Activated naive CD4-positive, alpha-beta T cell treated with anti-CD3 and anti-CD28 coated beads, Interleukin-2, amount 10 ng/mL, durations not matched to agents 7 days and 5 days (primary cell): ENCODE data around the gene SLC16A8.

ENCODE experiments used
- CTCF ChIA-PET: fragments of 350-600 bp; sonication (Branson Sonifier 250); formaldehyde crosslinking; loops from one replicate; lab custom pipeline; 2021; ENCODE audit warnings: antibody characterized with exemption; lab: Charles Lee
- DNase-seq: peaks from one replicate; pipeline ENCODE4 v3.0.0-alpha.2; 2020
- H3K27ac Mint-ChIP-seq: one replicate; pipeline ENCODE4 v1.8.0; 2021; ENCODE audit warnings: mild to moderate bottlenecking, moderate library complexity, mixed read lengths
- H3K27me3 Mint-ChIP-seq: one replicate; pipeline ENCODE4 v1.8.0; 2021; ENCODE audit warnings: mild to moderate bottlenecking, mixed read lengths
- H3K36me3 Mint-ChIP-seq: one replicate; pipeline ENCODE4 v1.8.0; 2021; ENCODE audit warnings: mixed read lengths
- H3K4me1 Mint-ChIP-seq: one replicate; pipeline ENCODE4 v1.8.0; 2021; ENCODE audit warnings: mixed read lengths
- H3K4me3 Mint-ChIP-seq: one replicate; pipeline ENCODE4 v1.8.0; 2021; ENCODE audit warnings: mild to moderate bottlenecking, moderate library complexity, mixed read lengths
- H3K9me3 Mint-ChIP-seq: one replicate; pipeline ENCODE4 v1.8.0; 2021; ENCODE audit warnings: mixed read lengths

The SLC16A8 gene

GRCh38 chr22:38075961-38076360 is 8.0 kb downstream of the SLC16A8 start:
- peaks cover 22% of the 10 kb centered on the region for H3K27me3 Mint-ChIP-seq
- CTCF ChIA-PET = no interaction called here
- H3K36me3 Mint-ChIP-seq = no peaks in the 10 kb centered on the region
- no peaks in the 10 kb centered on the region for H3K4me1 Mint-ChIP-seq
- no peak overlapping the region for H3K27ac Mint-ChIP-seq
- no peak for DNase-seq
- no peak overlapping the region for H3K4me3 Mint-ChIP-seq
- H3K9me3 Mint-ChIP-seq = no peaks in the 10 kb centered on the region

DNA sequence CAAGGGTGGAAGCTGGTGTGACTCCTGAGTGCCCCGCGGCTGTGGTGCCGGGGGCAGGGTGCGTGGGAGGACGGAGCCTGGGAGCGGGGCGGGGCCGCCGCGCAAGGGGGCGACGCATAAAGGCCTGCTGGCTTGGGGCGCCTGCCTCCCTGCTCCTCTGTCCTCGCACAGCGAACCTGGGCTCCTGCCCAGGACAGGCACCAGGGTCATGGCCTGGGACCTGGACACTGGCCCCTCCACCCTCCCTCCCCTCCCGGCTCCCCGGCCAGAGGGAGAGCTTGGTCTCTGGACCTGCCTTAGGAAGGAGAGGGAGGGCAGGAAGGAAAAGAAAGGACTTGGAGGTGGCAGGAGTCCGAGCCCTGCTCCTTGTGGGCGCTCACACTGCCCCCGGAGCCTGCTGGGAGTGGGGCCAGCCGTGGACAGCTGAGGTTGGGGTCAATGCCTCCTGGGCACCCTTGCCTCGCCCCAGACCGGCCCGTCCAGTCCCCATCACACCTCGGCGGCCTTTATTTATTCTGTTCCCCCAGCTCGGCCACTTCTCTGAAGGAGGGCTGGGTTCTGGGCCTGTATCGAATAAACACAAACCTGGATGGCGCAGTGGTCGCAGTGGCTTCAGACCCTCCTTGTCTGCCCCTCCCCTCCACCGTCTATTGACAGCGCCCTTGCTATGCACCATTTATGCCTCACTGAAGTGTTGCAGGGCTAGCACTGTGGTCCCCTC is 8.7 kb downstream of the SLC16A8 start:
- H3K27ac Mint-ChIP-seq = no peak overlapping the region

GRCh38 chr22:38074181-38075104 is 9.5 kb downstream of the SLC16A8 start:
- Mint-ChIP-seq H3K4me3 (no peak overlapping the region), H3K27me3 (peaks cover 7% of the 10 kb centered on the region), H3K36me3 (no peaks in the 10 kb centered on the region), H3K9me3 (no peaks in the 10 kb centered on the region), H3K27ac (no peak overlapping the region), H3K4me1 (no peaks in the 10 kb centered on the region)
- DNase-seq = no peak
- CTCF ChIA-PET = no interaction called here

More for the DNA sequence above, 8.7 kb downstream of the SLC16A8 start:
- H3K4me1 Mint-ChIP-seq = no peaks in the 10 kb centered on the region
- H3K27me3 Mint-ChIP-seq = peaks cover 15% of the 10 kb centered on the region
- DNase-seq = no peak
- CTCF ChIA-PET = no interaction called here
- H3K4me3 Mint-ChIP-seq = no peak overlapping the region
- H3K36me3 Mint-ChIP-seq = no peaks in the 10 kb centered on the region
- no peaks in the 10 kb centered on the region for H3K9me3 Mint-ChIP-seq

- Mint-ChIP-seq H3K9me3 (no peaks in the 10 kb centered on the region), H3K27me3 (no peaks in the 10 kb centered on the region), H3K36me3 (no peaks in the 10 kb centered on the region), H3K27ac (no peak overlapping the region), H3K4me1 (no peaks in the 10 kb centered on the region), H3K4me3 (no peak overlapping the region)
- CTCF ChIA-PET = no interaction called here
- DNase-seq = no peak
Observed at GRCh38 chr22:38073150-38074130, 10.5 kb downstream of the SLC16A8 start.

- H3K4me1 Mint-ChIP-seq = no peaks in the 10 kb centered on the region
- CTCF ChIA-PET = no interaction called here
Observed at GRCh38 chr22:38072322-38073149, 11.4 kb downstream of the SLC16A8 start.

DNA sequence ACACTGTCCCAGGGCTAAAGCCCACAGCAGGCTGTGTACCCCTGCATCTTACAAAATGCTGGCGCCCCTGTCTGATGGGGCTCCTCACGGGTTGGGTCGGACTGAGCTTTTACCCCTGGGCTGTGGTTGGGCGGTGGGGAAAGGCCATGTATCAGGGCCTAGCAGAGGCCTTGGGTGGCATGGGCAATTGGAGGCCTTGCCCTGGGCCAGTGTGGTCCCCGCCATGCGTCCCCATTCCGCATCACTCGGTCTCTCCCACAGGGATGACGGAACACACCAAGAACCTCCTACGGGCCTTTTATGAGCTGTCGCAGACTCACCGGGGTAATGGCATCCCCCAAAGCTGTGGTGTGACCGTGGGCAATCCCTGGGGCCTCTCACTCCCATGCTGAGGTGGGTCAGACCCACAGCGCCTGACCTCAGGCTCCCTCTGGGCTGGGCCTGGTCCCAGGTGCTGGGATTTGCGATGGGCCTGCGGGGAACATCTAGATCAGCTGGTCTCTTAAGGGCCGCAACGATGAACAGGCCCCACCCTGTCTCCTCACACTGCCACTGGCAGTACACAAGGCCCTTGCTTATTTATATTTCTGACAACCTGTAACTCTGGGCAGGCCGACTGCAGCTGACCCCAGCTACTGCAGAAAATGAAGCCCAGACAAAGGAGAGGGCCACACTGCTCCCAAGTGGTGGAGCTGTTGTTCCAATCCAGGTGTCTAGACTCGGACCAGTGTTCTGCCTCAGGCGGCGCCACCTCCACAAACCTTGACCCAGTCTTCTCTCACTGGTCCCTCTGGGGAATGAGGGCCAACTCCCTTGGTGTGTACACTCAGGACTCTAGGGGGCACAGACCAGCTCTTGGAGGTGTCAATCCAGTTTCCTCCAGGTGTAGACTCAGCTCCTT is 12.3 kb downstream of the SLC16A8 start:
- H3K36me3 Mint-ChIP-seq = no peaks in the 10 kb centered on the region
- H3K4me3 Mint-ChIP-seq = no peak overlapping the region
- no peaks in the 10 kb centered on the region for H3K27me3 Mint-ChIP-seq
- H3K9me3 Mint-ChIP-seq = no peaks in the 10 kb centered on the region
- H3K27ac Mint-ChIP-seq = no peak overlapping the region
- CTCF ChIA-PET = no interaction called here
- DNase-seq = no peak
- H3K4me1 Mint-ChIP-seq = no peaks in the 10 kb centered on the region

More at GRCh38 chr22:38072322-38073149, 11.4 kb downstream of the SLC16A8 start:
- DNase-seq = no peak
- H3K27ac Mint-ChIP-seq = no peak overlapping the region
- H3K36me3 Mint-ChIP-seq = no peaks in the 10 kb centered on the region
- no peak overlapping the region for H3K4me3 Mint-ChIP-seq
- no peaks in the 10 kb centered on the region for H3K27me3 Mint-ChIP-seq
- H3K9me3 Mint-ChIP-seq = no peaks in the 10 kb centered on the region

GRCh38 chr22:38070250-38070921 is 13.6 kb downstream of the SLC16A8 start:
- CTCF ChIA-PET = no interaction called here
- Mint-ChIP-seq H3K27ac (no peak overlapping the region), H3K27me3 (no peaks in the 10 kb centered on the region), H3K9me3 (no peaks in the 10 kb centered on the region), H3K4me1 (no peaks in the 10 kb centered on the region), H3K4me3 (no peak overlapping the region), H3K36me3 (peaks cover 2% of the 10 kb centered on the region)
- DNase-seq = no peak

DNA sequence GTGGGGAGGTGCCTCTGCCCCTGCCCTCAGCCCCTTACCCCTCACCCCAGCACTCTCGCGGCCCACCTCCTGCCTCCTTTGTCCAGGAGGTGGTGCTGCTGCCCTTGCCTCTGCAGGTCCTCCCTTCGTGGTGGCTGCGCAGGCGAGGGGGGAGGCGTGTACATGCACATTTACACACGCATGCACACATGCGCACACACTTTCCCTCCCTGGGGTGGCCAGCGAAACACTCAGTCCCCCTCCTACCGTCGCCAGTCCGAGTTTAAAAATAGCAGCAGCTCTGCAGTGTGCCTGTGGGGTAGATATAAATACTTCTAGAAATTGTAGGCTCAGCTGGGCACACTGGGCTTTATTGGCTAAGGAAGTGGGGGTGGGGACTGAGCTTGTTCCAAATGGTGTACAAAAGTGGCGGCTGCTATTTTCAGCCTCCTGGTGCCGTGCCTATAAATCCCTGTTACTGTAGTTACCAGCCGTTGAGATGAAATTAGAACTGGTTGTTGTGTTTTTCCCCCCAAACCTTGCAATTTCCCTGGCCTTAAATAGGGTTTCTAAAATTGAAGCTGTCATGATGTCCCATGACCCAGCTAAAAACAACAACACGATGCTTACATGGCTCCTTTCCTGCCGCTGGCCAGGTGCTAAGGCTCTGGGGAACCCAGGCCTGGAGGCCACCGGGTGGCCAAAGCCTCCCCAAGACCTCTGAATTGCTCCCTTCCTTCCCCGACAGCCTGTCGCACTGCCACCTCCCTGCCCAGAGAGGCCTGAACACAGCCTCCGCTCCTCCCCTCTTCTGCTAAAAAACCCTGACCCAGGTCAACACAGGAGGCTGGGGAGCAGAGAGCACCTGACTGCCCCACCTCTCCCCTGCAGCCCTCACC is 14.4 kb downstream of the SLC16A8 start:
- Mint-ChIP-seq H3K27me3 (no peaks in the 10 kb centered on the region), H3K36me3 (peaks cover 4% of the 10 kb centered on the region), H3K9me3 (no peaks in the 10 kb centered on the region), H3K4me1 (no peaks in the 10 kb centered on the region), H3K27ac (no peak overlapping the region), H3K4me3 (no peak overlapping the region)
- CTCF ChIA-PET = interaction anchor here (0.8 kb wide), 1 partner anchor 12 kb away, joined by 4 read pairs; no protein-coding TSS in a partner anchor
- no peak for DNase-seq

DNA sequence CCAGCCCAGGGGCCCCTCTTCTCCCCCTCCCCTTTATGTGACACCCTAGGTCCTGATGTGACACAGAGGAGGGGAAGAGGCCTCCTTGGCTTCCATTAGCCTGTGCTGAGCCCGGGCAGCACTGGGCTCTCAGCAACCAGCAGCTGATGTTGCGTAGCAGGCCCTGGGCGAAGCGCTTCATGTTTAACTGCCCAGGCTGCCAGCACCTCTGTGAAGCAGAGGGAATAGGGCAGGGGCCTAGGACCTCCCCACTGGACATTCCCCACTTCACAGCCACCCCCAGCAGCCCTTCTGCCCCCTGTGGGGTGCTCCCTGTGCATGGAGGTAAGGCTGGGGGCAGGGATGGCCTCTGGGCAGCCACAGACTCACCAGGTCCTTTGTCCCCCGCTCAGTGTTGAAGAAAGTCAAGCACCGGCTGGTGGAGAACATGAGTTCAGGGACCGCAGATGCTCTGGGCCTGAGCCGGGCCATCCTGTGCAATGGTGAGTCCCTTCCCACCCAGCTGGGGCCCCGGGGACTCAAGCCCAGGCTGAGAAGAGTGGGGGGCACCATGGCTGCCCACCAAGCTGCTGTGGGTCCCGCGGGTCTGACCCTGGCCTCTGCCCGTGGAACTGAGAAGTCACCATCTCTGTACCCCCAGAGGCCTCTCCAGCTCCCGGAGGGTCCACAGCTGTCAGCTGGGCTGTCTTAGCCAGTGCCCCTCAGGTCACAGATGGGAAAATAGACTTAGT is 15.2 kb downstream of the SLC16A8 start:
- CTCF ChIA-PET = interaction anchor here (0.7 kb wide), 1 partner anchor 46 kb away, joined by 3 read pairs; no protein-coding TSS in a partner anchor
- H3K4me1 Mint-ChIP-seq = no peaks in the 10 kb centered on the region
- DNase-seq = no peak
- H3K36me3 Mint-ChIP-seq = peaks cover 4% of the 10 kb centered on the region
- no peaks in the 10 kb centered on the region for H3K9me3 Mint-ChIP-seq
- no peak overlapping the region for H3K4me3 Mint-ChIP-seq
- no peak overlapping the region for H3K27ac Mint-ChIP-seq
- no peaks in the 10 kb centered on the region for H3K27me3 Mint-ChIP-seq

GRCh38 chr22:38067761-38068360 is 16.1 kb downstream of the SLC16A8 start:
- no peak overlapping the region for H3K27ac Mint-ChIP-seq
- peaks cover 5% of the 10 kb centered on the region for H3K36me3 Mint-ChIP-seq
- H3K27me3 Mint-ChIP-seq = no peaks in the 10 kb centered on the region
- no peak for DNase-seq
- no peaks in the 10 kb centered on the region for H3K4me1 Mint-ChIP-seq
- H3K4me3 Mint-ChIP-seq = no peak overlapping the region
- CTCF ChIA-PET = interaction anchor here (0.7 kb wide), 1 partner anchor 47 kb away, joined by 3 read pairs; no protein-coding TSS in a partner anchor
- no peaks in the 10 kb centered on the region for H3K9me3 Mint-ChIP-seq
